HG03095 (cell line): ENCODE results near the gene SZT2.

Experiments used
- ATAC-seq: cut with Tn5 transposase; IDR thresholded peaks from one replicate; pipeline ENCODE4 v1.9.1; 2021; ENCODE audit warnings: moderate library complexity; ENCODE audit not compliant: unreplicated experiment

SZT2 gene

GRCh38 chr1:43421976-43422750, 32.5 kb downstream of the SZT2 start:
- no peak for ATAC-seq

- ATAC-seq, result no peak
These were observed 33.4 kb downstream of the SZT2 start for GRCh38 chr1:43422995-43423671.

GRCh38 chr1:43423672-43424550, 34.2 kb downstream of the SZT2 start:
- ATAC-seq, result no peak

GRCh38 chr1:43425045-43425444, 35.3 kb downstream of the SZT2 start:
- no peak for ATAC-seq

GRCh38 chr1:43426221-43426620, 36.5 kb downstream of the SZT2 start:
- ATAC-seq, result no peak

- no peak for ATAC-seq
These were observed 37.8 kb downstream of the SZT2 start for GRCh38 chr1:43427524-43427923.

GRCh38 chr1:43427941-43428340, 38.2 kb downstream of the SZT2 start:
- ATAC-seq, result no peak

GRCh38 chr1:43430831-43431230, 41.1 kb downstream of the SZT2 start:
- ATAC-seq, result no peak

GRCh38 chr1:43431676-43432075, 42.0 kb downstream of the SZT2 start:
- no peak for ATAC-seq

- no peak for ATAC-seq
These were observed 42.6 kb downstream of the SZT2 start for GRCh38 chr1:43432171-43432860.

- no peak for ATAC-seq
These were observed 43.2 kb downstream of the SZT2 start for GRCh38 chr1:43432907-43433306.

- no peak for ATAC-seq
These were observed 44.6 kb downstream of the SZT2 start for GRCh38 chr1:43434256-43434655.

- ATAC-seq, result no peak
These were observed 45.7 kb downstream of the SZT2 start for GRCh38 chr1:43435146-43436145.

GRCh38 chr1:43436371-43436770, 46.7 kb downstream of the SZT2 start:
- no peak for ATAC-seq

GRCh38 chr1:43437031-43437973, 47.6 kb downstream of the SZT2 start:
- no peak for ATAC-seq

GRCh38 chr1:43438006-43438405, 48.3 kb downstream of the SZT2 start:
- no peak for ATAC-seq

- ATAC-seq, result no peak
These were observed 48.9 kb downstream of the SZT2 start for GRCh38 chr1:43438576-43438952.

- ATAC-seq, result no peak
These were observed 49.4 kb downstream of the SZT2 start for GRCh38 chr1:43438953-43439581.
